GM19023 (cell line): ENCODE data around the gene CLIC2.
A peak's percentile ranks its signal among the peaks of the same experiment; 100 is the strongest.
"Not testable (repeated sequence)": the region's sequence is repeated elsewhere in the genome, so short reads cannot be mapped to it uniquely, and the experiment has no call there.

Experiments
- ATAC-seq: cut with Tn5 transposase; IDR thresholded peaks from one replicate; pipeline ENCODE4 v1.9.1; 2021; ENCODE audit warnings: mild to moderate bottlenecking, moderate library complexity; ENCODE audit not compliant: unreplicated experiment

The CLIC2 gene

DNA sequence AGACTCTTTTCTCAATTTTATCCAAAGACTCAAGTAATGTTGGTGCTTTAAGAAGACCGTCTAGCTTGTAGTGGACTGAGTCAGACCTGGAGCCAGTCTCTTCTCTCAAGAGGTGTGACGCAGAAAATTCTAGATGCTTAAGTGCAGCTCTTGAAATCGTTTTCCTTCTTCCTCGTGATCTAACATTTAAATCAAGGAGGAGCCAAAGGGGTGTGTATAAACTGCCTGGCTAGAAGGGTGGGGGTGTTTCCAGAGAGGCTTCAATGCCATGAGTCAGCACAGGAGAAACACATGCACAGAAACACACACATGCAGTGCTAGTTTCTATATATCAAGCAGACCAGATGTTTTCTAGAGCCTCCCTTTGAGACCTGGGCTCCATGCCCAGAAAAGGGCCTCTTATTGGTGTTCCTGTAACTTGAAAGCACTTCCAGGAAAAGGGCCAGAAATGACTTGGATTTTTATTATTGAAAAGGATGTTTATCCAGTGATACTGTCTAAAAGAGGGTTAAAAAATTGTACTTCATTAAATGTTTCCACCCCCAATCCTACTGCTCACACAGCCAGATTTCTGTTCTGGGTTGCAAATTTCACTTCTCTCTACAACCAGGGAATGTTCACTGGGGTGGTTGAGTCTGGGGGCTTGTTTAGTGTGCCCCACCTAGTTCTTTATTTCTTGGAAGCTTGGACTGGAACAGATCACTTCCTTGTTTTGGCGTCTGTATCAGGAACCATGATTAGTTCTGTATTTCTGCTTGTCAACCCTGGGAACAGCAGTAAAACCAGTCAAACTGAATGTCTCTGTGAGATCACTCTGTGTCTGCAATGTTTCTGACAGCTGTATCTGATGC lies at the start of gene CLIC2:
Gene CLIC2, minus strand, starts transcription at position 129 of the 851 bp plus-strand sequence. CDS start 187 bp downstream, outside the sequence.
- peak; percentile 76 for ATAC-seq

DNA sequence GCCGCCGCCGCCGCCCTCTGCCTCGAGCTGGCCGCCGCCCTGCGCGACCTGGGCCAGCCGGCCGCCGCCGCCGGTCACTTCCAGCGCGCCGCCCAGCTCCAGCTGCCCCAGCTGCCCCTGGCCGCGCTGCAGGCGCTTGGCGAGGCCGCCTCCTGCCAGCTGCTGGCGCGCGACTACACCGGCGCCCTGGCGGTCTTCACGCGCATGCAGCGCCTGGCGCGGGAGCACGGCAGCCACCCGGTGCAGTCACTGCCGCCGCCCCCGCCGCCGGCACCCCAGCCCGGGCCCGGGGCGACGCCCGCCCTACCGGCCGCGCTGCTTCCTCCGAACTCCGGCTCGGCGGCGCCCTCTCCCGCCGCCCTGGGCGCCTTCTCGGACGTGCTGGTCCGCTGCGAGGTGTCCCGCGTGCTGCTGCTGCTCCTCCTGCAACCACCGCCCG lies 48.1 kb upstream of the CLIC2 start:
- peak; percentile 47 for ATAC-seq

DNA sequence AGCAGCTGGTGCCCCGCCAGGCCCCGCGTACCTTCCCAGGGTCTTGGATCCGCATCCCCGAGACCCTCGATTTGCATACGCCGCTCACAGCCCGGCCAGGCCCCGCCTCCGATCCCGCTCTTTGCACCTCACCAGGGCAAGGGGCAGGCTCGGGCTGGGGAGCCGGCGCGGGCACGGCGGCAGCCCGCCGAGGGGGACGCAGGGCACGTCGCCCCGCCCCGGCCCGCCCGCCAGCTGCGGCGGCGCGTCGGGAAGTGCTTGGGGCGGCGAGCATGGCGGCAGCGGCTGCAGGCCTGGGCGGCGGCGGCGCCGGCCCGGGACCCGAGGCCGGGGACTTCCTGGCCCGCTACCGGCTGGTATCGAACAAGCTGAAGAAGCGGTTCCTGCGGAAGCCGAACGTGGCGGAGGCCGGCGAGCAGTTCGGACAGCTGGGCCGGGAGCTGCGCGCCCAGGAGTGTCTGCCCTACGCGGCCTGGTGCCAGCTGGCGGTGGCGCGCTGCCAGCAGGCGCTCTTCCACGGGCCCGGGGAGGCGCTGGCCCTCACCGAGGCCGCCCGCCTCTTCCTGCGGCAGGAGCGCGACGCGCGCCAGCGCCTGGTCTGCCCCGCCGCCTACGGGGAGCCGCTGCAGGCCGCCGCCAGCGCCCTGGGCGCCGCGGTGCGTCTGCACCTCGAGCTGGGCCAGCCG lies 47.6 kb upstream of the CLIC2 start, which contains the start of gene F8A2:
Gene F8A2, plus strand, starts transcription at position 253 of the 686 bp plus-strand sequence. Its CDS starts 20 bp downstream, at position 273.
- ATAC-seq = peak; percentile 74

GRCh38 chrX:155379802-155380201 lies 45.4 kb upstream of the CLIC2 start:
- not testable (repeated sequence) for ATAC-seq

- peak; percentile 67 for ATAC-seq
Observed at GRCh38 chrX:155373777-155374458, 39.5 kb upstream of the CLIC2 start.

- not testable (repeated sequence) for ATAC-seq
Observed at GRCh38 chrX:155363712-155364111, 29.3 kb upstream of the CLIC2 start.

DNA sequence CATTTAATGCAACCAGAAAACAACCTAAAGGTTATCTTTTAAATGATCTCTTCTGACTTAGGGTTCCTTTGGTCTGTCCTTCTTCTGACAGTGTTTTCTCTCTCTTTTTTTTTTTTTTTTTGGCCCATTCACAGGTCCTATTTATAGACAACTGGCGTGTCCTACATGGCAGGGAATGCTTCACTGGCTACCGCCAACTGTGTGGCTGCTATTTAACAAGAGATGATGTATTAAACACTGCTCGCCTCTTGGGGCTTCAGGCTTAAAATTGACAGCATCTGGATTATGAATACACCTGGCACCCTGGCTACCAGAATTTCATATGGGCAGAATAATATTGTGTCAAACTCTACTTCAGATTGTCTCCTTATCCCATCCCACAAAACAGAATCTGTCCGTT lies 15.0 kb upstream of the CLIC2 start:
- ATAC-seq = not testable (repeated sequence)

GRCh38 chrX:155345689-155346088 lies 11.3 kb upstream of the CLIC2 start:
- ATAC-seq = not testable (repeated sequence)

GRCh38 chrX:155335337-155335712 lies 911 bp upstream of the CLIC2 start:
- peak; percentile 7 for ATAC-seq

DNA sequence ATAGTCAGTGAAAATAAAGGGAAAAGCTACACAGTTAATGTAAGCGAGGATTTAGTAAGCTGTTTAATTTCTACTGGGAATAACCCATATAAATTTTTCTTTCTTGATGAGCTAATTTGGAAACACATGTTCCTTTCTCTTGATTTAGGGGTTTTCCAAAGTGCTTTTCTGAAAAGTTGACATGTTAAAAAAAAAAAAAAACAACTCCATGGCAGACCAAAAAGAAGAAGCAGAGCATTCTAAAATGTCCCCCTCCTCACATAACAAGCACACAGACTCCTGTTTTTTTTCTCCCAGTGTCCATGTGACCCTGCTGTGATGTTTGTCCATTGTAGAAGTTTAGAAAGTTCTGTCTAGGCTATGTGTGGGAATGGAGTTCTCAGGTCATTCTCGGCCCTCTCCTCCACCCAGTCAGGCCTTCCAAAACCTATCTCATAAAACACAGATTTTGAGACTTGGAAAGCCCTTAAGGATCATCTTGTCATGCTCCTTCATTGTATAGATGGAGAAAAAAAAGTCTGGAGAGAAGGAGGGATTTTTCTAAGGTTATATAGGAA lies 792 bp downstream of the CLIC2 start:
- no peak for ATAC-seq

DNA sequence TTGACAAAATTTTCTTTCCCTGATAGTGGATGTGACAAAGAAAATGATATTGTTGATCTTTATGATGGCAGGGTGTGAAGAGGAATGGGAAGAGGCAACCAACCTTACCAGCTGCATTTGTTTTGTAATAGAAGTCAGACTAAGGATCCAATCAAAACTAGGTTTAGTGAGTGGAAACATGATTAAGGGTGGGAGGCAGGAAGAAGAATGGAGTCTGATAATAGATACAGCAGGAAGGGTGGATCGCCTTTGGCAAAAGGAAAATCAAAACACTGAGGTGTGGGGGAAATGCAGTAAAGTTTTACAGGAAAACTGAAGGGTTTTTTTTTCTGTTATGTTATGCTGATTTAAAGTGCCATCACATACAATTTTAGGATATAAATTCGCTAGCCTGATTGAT lies 3.4 kb downstream of the CLIC2 start:
- ATAC-seq = no peak

DNA sequence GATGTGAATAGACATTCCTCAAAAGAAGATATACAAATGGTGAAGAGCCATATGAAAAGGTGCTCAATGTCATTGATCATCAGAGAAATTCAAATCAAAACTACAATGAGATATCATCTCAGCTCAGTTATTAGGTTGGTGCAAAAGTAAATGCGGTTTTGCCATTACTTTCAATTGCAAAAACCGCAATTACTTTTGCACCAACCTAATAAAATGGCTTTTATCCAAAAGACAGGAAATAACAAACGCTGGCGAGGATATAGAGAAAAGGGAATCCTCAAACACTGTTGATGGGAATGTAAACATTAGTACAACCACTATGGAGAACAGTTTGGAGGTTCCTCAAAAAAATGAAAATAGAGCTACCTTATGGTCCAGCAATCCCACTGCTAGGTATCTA lies 5.1 kb downstream of the CLIC2 start:
- ATAC-seq = no peak

DNA sequence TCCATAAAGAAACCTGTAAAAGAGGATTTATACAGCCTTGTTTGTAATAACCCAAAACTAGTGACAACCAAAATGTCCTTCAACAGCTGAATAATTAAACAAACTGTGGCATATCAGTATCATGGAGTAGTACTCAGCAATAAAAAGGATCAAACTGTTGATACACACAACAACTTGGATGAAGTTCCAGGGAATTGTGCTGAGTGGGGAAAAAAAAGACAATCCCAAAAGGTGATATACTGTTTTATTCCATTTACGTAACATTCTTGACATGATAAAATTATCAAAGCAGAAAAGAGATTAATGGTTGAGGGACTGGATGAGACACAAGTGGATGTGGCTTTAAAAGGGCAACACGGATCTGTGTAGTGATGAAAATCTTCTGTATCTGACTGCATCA lies 7.8 kb downstream of the CLIC2 start:
- no peak for ATAC-seq

DNA sequence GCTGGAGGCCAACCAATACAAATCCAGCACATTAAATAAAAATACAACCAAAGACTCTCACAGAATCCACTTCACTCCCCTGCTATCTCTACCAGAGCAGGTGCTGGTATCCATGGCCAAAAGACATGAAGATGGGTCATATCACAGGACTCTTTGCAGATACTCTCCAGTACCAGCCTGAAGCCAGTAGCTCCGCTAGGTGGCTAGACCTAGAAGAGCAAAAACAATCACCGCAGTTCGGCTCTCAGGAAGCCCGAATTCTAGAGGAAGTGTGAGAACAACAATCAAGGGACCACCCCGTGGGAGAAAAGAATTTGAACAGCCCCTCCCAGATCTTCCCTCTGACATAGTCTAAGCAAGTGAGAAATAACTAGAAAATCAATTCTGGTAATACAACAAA lies 20.2 kb downstream of the CLIC2 start:
- no peak for ATAC-seq

DNA sequence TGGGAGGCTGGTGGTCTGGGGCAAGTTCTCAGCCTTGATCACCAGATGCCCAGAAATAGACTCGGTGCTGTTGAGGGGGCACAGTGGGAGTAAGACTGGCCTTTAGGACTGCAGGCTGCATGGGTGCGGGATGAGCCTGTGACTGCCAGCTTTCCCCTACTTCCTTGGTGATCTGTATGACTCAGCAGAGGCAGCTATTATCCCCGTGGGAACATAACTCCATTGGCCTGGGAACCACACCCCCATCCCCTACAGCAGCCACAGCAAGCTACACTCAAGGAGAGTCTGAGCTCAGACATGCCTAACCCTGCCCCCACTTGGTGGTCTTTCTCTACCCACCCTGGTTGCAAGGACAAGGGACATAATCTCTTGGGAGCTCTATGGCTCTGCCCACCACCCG lies 20.6 kb downstream of the CLIC2 start:
- ATAC-seq = no peak

DNA sequence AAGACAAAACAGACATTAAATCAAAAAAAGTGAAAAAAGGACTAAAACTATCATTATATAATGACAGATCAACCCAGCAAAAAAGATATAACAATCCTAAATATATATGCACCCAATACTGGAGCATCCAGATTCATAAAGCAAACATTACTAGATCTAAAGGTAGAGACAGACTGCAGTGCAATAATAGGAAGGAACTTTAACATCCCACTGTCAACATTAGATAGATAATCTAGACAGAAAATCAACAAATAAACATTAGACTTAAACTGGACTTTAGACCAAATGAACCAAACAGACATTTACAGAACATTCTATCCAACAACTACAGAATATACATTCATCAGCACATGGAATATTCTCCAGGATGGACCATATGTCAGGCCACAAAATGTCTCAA lies 40.6 kb downstream of the CLIC2 start:
- no peak for ATAC-seq

DNA sequence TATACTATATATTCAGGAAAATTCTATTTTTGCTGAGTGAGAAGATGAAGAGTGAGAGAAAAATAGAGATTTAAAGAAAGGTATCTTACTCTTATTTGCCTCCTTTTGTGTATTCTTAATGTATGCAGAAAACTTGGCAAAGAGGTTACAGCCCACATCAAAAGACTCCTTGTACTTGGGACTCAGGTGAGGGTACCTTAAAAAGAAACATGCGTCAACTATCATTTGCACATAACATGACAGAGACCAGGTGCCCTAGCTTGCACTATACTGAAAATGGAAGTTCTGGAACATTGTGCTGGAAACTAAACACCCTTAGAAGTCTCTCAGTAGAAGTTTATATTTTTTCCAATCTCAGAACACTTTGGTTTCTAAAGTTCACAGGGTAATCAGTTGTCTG lies 54.5 kb downstream of the CLIC2 start:
- no peak for ATAC-seq

DNA sequence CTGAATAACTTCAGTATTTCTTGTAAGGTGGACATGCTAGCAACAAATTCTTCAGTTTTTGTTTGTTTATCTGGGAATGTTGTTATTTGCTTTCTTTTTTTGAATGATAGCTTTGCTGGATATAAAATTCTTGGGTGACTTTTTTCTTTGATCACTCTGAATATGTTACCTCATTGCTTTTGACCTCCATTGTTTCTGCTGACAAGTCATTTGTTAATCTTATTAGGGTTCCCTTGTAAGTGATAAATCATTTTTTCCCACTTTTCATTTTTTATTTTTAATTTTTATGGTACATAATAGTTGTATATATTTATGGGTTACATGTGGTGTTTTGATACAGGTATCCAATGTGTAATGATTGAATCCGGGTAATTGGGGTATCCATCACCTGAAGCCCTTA lies 63.4 kb downstream of the CLIC2 start:
- no peak for ATAC-seq

DNA sequence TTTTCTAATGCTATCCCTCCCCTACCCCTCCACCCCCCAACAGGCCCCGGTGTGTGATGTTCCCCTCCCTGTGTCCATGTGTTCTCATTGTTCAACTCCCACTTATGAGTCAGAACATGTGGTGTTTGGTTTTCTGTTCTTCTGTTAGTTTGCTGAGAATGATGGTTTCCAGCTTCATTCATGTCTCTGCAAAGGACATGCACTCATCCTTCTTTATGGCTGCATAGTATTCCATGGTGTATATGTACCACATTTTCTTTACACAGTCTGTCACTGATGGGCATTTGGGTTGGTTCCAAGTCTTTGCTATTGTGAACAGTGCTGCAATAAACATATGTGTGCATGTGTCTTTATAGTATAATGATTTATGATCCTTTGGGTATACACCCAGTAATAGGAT lies 66.4 kb downstream of the CLIC2 start:
- not testable (repeated sequence) for ATAC-seq

- no peak for ATAC-seq
Observed at GRCh38 chrX:155266439-155266838, 68.0 kb downstream of the CLIC2 start.
